SK-N-MC (cell line): Measurements from ENCODE around the gene ALDH1L2.

Source experiments
- EZH2 ChIP-seq: fragments of 200-600 bp; sonication (generic); IDR thresholded peaks from one replicate; pipeline ENCODE4 v1.6.1; 2017; ENCODE audit warnings: antibody characterized with exemption
- FOXP2 ChIP-seq: optimal IDR thresholded peaks from 2 replicates; pipeline ENCODE3; 2011; ENCODE audit warnings: mild to moderate bottlenecking, moderate library complexity; ENCODE audit not compliant: insufficient read depth; ENCODE audit errors: extremely low read length, control extremely low read depth
- POLR2AphosphoS5 ChIP-seq: IDR thresholded peaks from 2 replicates; pipeline ENCODE4 v1.6.1; 2012; ENCODE audit warnings: mild to moderate bottlenecking, low read depth, low read length, borderline replicate concordance

- TF ChIP-seq EZH2: no peak
- no peak for TF ChIP-seq POLR2AphosphoS5
- TF ChIP-seq FOXP2: no peak
These were observed 19.6 kb downstream of the ALDH1L2 start for GRCh38 chr12:105064564-105065178.
